GM19043 (cell line): ENCODE measurements around the gene UGT2B10.
"Not testable (repeated sequence)": the region's sequence is repeated elsewhere in the genome, so short reads cannot be mapped to it uniquely, and the experiment has no call there.

Source experiments
- ATAC-seq: cut with Tn5 transposase; IDR thresholded peaks from one replicate; pipeline ENCODE4 v1.9.1; 2021; ENCODE audit warnings: low read depth; ENCODE audit not compliant: unreplicated experiment

The UGT2B10 gene

DNA sequence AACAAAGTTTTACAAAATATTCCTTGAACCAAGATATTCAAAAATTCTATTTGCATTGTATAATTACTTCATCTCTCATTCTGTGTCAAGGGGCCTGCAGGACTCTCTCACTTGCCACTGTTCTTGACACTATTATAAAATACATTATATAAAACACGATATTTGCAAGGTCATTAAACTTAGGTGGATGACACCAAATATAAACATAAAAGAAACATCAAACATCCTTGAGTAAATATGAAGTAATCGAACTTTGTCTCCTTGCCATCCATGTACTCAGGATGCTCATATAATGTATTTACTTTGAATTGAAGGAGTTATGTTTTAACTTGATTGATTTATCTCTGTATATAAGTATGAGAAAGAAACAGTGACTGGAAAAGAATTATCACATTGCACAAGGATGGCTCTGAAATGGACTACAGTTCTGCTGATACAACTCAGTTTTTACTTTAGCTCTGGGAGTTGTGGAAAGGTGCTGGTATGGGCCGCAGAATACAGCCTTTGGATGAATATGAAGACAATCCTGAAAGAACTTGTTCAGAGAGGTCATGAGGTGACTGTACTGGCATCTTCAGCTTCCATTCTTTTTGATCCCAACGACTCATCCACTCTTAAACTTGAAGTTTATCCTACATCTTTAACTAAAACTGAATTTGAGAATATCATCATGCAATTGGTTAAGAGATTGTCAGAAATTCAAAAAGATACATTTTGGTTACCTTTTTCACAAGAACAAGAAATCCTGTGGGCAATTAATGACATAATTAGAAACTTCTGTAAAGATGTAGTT is at the start of gene UGT2B10:
Gene UGT2B10, plus strand, starts transcription at position 378 of the 793 bp plus-strand sequence. Its CDS starts 26 bp downstream, at position 404.
- ATAC-seq, result not testable (repeated sequence)

DNA sequence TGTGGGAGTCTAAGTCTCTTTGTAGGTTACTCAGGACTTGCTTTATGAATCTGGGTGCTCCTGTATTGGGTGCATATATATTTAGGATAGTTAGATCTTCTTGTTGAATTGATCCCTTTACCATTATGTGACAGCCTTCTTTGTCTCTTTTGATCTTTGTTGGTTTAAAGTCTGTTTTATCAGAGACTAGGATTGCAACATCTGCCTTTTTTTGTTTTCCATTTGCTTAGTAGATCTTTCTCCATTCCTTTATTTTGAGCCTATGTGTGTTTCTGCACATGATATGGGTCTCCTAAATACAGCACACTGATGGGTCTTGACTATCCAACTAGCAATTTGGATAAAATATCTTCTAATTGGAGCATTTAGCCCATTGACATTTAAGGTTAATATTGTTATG is 44.0 kb upstream of the UGT2B10 start:
- not testable (repeated sequence) for ATAC-seq

DNA sequence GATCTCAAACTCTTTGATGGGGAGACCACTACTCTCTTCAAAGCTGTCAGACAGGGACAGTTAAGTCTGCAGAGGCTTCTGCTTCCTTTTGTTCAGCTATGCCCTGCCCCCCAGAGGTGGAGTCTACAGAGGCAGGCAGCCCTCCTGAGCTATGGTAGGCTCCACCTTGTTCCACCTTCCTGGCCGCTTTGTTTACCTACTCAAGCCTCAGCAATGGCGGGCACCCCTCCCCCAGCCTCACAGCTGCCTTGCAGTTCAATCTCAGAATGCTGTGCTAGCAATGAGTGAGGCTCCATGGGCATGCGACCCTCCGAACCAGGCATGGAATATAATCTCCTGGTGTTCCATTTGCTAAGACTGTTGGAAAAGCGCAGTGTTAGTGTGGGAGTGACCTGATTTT is 42.1 kb upstream of the UGT2B10 start:
- ATAC-seq, result no peak

DNA sequence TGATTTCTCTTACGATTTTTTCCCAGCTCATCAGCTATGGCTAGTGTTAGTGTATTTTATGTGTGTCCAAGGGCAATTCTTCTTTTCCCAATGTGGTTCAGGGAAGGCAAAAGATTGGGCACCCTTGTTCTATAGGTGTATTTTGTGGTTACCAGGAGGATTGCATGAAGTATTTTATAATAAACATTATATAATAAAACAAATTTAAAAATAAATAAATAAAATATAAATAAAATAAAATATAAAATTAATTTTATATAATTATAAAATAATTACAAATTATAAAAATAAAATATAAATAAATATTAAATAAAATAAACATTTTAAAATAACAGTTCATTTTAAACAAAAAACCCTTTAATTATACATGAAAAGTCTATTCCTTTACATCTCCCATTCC is 35.6 kb upstream of the UGT2B10 start:
- no peak for ATAC-seq

DNA sequence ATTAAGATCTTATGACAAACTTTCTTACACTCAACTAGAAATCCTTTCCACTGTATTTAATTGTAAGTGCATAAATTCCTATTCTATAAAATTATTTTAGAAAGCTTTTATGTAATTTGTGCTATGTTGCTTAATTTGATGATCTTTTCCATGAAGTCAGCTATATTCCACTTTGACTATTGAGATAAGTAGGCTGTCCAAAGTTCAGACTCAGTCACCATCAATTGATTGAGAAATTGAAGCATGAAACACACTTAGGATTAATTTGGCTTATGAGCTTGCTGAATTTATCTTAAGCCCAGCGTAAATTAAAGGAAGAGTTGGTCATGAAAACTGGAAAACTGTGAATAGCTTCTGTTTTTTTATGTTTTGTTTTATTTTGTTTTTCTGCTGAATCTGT is 18.7 kb upstream of the UGT2B10 start:
- ATAC-seq, result no peak

DNA sequence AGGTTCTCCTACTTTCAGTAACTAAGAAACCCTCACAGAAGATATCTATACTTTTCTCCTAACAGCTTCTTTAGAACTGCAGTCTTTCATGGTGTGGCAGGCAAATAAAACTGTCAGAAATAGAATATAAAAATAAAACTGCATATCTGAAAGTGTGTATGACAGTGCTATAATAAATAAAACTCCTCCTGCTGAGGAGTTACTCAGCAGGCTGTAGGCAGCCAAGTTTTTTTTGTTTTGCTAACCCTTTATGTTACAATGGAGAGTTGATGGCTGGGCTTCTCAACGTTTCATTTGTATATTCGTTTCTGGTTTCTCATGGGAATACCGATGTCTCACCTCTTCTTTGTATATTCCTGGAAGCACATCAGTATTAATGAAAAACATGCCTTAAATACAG is 18.2 kb upstream of the UGT2B10 start:
- ATAC-seq, result no peak

DNA sequence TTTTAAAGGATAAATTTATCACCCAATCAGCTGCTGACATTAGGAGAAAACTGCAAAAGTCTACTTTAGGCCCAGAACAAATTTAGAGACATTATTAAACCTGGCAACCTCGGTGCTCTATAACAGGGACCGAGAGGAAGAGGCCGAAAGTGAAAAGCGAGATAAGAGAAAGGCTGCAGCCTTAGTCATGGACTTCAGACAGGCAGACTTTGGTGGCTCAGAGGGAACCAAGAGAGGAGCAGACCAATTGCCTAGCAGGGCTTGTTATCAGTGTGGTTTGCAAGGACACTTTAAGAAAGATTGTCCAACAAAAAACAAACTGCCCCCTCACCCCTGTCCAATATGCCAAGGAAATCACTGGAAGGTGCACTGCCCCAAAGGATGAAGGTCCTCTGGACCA is 12.8 kb upstream of the UGT2B10 start:
- no peak for ATAC-seq

DNA sequence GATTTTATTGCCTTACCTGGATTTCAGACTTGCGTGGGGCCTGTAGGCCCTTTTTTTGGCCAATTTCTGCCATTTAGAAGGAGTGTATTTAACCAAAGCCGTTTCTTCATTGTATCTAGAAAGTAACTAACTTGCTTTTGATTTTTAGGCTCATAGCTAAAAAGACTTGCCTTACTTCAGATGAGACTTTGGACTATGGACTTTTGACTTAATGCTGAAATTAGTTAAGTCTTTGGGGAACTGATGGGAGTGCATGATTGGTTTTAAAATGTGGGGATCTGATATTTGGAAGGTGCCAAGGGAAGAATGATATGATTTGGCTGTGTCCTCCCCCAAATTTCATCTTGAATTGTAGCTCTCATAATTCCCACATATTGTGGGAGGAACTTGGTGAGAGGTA is 7.7 kb upstream of the UGT2B10 start:
- ATAC-seq, result no peak

DNA sequence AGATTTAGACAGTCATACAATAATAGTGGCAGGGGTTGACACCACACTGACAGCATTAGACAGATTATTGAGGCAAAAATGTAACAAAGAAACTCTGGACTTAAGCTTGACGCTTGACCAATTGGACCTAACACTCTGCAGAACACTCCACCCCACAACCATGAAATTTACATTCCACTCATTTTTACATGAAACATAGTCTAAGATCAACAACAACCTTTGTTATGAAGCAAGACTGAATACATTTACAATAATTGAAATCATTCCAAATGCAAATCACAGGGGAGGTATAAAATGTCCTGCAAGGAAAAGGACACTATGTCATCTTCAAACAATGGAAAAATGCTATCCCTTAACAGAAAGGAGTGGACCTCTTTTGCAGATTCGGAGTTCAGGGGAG is 4.9 kb upstream of the UGT2B10 start:
- ATAC-seq, result no peak

DNA sequence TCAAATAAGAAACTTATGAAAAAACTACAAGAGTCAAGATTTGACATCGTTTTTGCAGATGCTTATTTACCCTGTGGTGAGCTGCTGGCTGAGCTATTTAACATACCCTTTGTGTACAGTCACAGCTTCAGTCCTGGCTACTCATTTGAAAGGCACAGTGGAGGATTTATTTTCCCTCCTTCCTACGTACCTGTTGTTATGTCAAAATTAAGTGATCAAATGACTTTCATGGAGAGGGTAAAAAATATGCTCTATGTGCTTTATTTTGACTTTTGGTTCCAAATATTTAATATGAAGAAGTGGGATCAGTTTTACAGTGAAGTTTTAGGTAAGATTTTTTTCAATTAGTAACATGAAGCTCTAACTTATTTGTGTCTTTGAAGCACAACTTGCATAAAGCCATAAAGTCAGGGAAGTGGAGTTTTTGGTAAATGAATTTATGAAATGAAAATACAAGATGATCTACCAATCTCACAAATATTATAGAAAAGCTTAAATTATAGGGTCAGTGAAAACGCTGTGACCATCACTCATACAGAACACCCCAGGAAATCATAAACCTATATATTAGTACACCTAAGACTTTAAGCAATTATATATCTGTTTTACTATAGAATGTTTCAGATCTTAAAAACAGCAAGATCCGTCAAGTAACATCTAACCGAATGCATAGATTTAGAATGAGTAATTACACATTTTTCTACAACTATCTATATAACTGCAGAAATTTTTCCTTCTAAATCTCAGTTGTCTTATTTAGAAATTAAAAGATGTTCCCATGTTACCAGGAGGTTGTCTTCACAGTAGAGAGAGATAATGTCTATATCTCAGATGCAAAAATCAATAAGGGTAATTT is 844 bp downstream of the UGT2B10 start:
- not testable (repeated sequence) for ATAC-seq

DNA sequence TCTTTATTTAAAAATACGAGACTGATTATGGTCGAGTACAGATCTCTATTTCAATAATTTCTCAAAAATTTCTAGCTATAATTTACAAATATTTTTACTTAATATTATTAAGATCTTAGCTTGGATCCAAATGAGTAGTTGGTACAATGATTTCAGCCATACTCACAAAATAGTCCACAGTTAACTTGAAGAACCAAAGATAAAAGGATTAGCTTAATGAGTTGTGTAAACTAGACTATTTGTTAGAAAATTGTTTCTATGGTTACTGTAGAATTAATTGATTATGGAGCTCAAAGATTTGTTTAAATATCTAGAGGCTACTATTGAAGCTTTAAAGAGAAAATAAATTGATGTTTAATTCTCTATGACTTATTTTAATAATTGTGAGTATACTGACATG is 1.6 kb downstream of the UGT2B10 start:
- no peak for ATAC-seq

DNA sequence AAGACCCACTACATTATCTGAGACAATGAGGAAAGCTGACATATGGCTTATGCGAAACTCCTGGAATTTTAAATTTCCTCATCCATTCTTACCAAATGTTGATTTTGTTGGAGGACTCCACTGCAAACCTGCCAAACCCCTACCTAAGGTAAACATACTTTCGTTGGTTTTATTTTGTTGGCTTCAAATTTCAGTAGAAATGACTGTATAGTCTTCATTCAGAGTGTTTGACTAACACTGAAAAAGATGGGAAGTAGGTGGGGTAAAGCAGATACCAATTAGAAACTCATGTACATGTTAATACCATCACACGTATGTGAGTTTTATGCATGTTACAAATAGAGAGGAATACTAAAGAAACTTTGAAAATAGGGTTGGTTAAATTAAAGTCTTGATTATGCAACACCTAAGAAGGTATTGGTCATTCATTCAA is 2.3 kb downstream of the UGT2B10 start:
- not testable (repeated sequence) for ATAC-seq

DNA sequence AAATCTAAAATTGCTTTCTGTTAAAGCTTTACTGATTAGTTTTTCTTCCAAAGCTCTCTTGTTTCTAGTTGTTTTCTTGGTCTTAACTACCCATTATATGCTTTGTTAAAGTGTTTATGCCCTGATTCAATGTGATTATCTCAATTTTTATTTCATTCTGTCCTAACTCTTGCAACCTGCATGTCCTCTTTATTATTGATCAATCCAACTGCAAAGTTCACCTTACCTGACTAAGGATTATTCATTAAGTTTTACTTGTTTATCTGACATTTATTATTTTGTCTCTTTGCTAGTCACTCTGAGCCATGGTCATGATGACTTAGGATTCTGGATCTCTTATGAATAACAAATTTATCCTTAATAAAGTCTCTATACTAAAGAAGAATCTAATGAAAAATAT is 15.8 kb downstream of the UGT2B10 start:
- no peak for ATAC-seq

DNA sequence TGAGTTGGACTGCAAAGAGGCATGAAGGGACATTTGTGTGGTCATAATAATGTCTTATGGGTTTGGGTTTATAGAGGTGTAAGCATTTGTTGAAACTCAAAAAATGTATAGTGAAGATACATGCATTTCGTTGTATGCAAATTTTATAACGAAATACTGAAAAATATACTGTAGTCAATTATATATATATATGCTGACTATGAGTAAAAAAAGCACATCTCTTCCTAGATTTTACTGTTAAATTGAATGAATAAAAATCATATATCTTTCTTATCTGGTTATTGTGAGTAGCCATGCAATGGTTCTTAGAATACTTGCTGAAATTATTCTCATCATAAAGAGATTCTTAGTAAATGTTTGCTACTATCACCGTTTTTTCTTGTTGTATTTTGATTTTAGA is 34.5 kb downstream of the UGT2B10 start:
- ATAC-seq, result no peak

DNA sequence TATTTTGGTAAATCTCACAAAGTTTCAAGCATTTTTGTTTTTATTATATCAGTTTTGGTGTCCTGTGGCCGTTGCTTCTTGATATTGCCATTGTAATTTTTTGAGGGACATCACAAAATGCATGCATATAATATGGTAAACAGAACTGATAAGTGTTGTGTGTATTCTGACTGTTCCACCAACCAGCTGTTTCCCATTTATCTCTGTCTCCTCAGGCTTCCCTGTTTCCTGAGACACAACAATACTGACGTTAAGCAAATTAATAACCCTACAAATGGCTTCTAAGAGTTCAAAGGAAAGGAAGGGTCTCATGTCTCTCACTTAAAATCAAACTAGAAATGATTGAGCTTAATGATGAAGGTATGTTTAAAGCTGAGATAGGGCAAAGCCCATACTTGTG is 40.0 kb downstream of the UGT2B10 start:
- ATAC-seq, result no peak

DNA sequence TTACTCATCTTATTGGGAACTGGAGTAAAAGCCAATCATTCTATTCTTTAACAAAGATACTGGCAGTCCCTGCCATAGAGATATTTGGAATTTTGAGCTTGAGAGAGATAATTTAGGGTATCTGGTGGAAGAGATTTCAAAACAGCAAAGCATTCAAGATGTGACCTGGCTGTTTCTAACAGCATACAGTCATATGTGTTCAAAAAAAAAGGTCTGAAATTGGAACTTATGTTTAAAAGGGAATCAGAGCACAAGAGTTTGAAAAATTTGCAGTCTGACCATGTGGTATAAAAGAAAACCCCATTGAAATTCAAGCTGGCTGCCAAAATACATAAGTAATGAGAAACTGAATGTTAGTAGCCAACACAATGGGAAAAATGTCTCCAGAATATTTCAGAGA is 42.2 kb downstream of the UGT2B10 start:
- ATAC-seq, result no peak

DNA sequence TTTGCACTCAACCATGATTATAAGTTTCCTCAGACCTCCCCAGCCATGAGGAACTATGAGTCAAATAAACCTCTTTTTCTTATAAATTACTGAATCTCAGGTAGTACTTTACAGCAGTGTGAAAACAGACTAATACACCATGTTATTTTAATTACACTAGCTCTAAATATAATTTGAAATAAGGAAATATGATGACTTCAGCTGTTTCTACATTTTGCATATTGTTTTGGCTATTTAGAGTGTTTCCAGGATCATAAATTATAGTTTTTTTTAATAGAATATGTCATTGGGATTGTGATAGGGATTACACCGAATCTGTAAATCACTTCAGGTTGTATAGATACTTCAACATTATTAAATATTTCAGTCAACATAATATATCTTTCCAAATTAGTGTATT is 43.9 kb downstream of the UGT2B10 start:
- ATAC-seq, result no peak

DNA sequence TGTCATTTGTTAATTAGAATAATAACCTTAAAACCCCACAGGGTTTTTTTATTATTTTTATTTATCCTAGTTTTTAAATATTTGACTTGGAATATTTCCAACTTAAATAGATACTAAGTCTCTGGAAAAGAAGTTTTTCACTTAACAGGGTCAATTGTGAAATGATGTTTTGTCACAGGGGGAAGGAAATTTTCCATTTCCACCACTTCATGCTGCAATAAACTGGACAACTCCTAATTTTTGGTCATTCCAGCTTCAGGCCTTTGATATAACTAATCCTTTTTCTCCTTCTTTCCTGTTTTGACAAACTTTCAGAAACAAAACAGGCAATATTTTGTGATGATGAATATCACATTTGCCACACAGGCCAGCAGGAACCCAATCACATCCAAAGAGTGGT is 45.3 kb downstream of the UGT2B10 start:
- ATAC-seq, result no peak

DNA sequence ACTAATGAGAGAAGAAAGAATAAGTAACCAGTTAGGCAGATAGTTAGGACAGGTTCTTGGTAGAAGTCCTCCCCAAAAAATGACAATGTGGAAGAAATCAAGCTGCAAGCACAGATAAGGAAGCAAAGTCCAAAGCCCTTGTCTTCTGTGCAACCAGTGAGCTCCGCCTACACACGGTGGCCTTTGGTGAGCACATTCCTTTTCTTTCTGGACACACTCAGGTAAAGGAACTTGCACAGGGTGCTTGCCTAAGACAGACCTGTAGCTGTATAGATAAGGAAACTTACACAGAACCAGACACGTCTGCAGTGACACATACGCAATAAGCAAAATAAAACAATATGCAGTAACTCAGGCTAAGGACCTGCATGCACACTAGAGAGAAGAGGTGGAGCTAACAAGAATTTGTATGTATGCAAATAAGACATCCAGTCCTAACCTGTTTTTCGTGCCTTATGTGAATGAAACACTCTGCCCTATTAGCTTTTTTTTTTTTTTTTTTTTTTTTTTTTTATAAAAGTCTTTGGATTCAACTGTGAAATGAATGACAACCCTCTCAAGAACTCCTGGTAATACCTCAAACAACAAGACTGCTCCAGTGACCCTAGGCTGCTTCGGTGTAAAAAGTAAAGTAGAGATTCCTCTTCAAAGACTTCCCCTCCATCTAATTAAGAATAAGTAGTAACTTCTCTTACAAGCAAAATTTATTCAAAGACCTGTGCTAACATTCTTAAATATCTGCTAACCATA is 48.8 kb downstream of the UGT2B10 start:
- no peak for ATAC-seq

DNA sequence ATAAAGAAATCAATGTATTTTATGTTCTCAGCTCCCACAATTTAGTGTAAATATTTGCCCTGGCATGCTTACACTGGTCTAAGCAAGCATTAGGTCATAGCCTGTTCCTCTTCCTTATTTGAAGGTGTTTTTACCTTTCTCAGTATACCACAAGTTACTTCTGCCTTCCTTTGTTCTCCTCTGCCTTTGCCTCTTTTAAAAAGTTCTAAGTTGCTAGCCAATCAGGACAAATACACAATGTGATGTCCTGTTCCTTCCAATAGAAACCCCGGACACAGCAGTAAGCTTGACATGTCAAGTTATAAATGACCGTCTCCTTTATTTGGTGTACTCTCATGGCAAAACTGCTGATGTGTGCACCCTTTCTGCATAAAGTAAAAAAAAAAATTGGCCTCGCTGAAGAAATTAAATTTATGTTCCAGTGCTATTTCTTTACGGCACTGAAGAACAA is 49.4 kb downstream of the UGT2B10 start:
- ATAC-seq, result no peak

DNA sequence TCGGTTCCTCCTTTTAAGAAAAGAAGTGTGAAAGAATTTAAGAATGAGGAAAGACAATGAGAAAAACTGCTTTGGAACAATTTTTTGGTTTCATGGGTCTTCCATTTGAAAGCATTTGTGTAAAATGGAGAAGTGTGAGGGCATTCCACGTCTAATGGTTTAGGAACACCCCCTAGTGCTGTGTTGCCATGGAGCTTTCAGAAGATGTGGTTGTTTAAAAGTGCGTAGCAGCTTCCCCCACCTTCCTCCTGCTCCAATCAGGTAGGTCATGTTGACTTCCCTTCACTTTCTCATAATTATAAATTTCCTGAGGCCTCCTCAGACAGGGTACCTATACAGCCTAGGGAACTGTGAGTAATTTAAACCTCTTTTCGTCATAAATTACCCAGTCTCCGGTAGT is 50.0 kb downstream of the UGT2B10 start:
- no peak for ATAC-seq
